OCI-LY7 (cell line): ENCODE results near the gene AGAP2.

ENCODE experiments used
- CTCF ChIP-seq: fragments of 200-600 bp; sonication (generic); conservative IDR thresholded peaks from 2 replicates; pipeline ENCODE4 v1.5.1; 2014; ENCODE audit warnings: mild to moderate bottlenecking, antibody characterized with exemption, low read length, moderate library complexity, mixed read lengths
- EZH2phosphoT487 ChIP-seq: fragments of 200-600 bp; sonication (generic); IDR thresholded peaks from 2 replicates; pipeline ENCODE4 v1.6.1; 2018; ENCODE audit warnings: low read depth, borderline replicate concordance, mild to moderate bottlenecking, mixed run types, antibody characterized with exemption, low read length, moderate library complexity, mixed read lengths

GRCh38 chr12:57733928-57734327 is 4.6 kb downstream of the AGAP2 start:
- no peak for TF ChIP-seq CTCF
- TF ChIP-seq EZH2phosphoT487: no peak
